Neural cell (in vitro differentiated cells): ENCODE measurements around the gene UNCX. TPM values are rescaled to one million over a fixed set of nuclear protein-coding genes. Genes with fewer than 3 reads are reported as not detected.

Source experiments
- H2AFZ ChIP-seq: fragments of 200-600, 300-800 bp; sonication (generic), shearing (Covaris generic); 2 replicates; pipeline ENCODE4 v1.6.0; 2014; ENCODE audit warnings: low read depth, mild to moderate bottlenecking, antibody characterized with exemption, low read length, moderate library complexity
- H3F3A ChIP-seq: fragments of 200-600 bp; shearing (Covaris generic); 2 replicates; pipeline ENCODE4 v1.6.1; 2016; ENCODE audit warnings: mild to moderate bottlenecking, moderate library complexity, mixed read lengths, antibody characterized with exemption, low read length; ENCODE audit not compliant: insufficient read depth, poor library complexity, severe bottlenecking
- H3K27ac ChIP-seq: fragments of 200-600, 300-800 bp; sonication (generic), shearing (Covaris generic); 2 replicates; pipeline ENCODE4 v1.5.1; 2014; ENCODE audit warnings: mild to moderate bottlenecking, low read length, moderate library complexity
- H3K27me3 ChIP-seq: fragments of 300-800, 200-600 bp; sonication (generic), shearing (Covaris generic); 2 replicates; pipeline ENCODE4 v1.6.0; 2014; ENCODE audit warnings: mild to moderate bottlenecking, low read depth, low read length, moderate library complexity; ENCODE audit not compliant: insufficient read depth
- H3K36me3 ChIP-seq: fragments of 300-800, 200-600 bp; sonication (generic), shearing (Covaris generic); 2 replicates; pipeline ENCODE4 v1.5.1; 2014; ENCODE audit warnings: mild to moderate bottlenecking, antibody characterized with exemption, low read length, moderate library complexity; ENCODE audit not compliant: insufficient read depth
- H3K4me2 ChIP-seq: fragments of 300-800, 200-600 bp; sonication (generic), shearing (Covaris generic); 2 replicates; pipeline ENCODE4 v1.6.0; 2014; ENCODE audit warnings: mild to moderate bottlenecking, low read length
- H3K4me3 ChIP-seq: fragments of 300-800, 200-600 bp; sonication (generic), shearing (Covaris generic); 2 replicates; pipeline ENCODE4 v1.5.1; 2014; ENCODE audit warnings: mild to moderate bottlenecking, low read length, moderate library complexity
- H3K79me2 ChIP-seq: fragments of 200-600 bp; shearing (Covaris generic); replicated peaks from 2 replicates; pipeline ENCODE4 v1.6.0; 2014; ENCODE audit warnings: mild to moderate bottlenecking, low read length, moderate library complexity; ENCODE audit not compliant: insufficient read depth
- H3K9ac ChIP-seq: fragments of 300-800, 200-600 bp; sonication (generic), shearing (Covaris generic); 2 replicates; pipeline ENCODE4 v1.6.1; 2016; ENCODE audit warnings: mild to moderate bottlenecking, low read length, mixed read lengths
- H3K9me2 ChIP-seq: fragments of 200-600 bp; shearing (Covaris generic); 2 replicates; pipeline ENCODE4 v1.6.1; 2016; ENCODE audit warnings: mild to moderate bottlenecking, low read length, mixed read lengths; ENCODE audit not compliant: insufficient read depth
- H3K9me3 ChIP-seq: fragments of 200-600, 300-800 bp; sonication (generic), shearing (Covaris generic); 2 replicates; pipeline ENCODE4 v1.6.1; 2016; ENCODE audit warnings: mild to moderate bottlenecking, mixed run types, low read length, moderate library complexity, mixed read lengths
- H4K20me1 ChIP-seq: fragments of 200-600 bp; shearing (Covaris generic); 2 replicates; pipeline ENCODE4 v1.6.1; 2016; ENCODE audit warnings: mild to moderate bottlenecking, mixed run types; ENCODE audit not compliant: insufficient read depth
- EP300 ChIP-seq: fragments of 450-650 bp; conservative IDR thresholded peaks from 2 replicates; pipeline ENCODE4 v1.6.1; 2014; ENCODE audit warnings: antibody characterized with exemption, mild to moderate bottlenecking, moderate library complexity; ENCODE audit not compliant: poor library complexity, severe bottlenecking
- EZH2 ChIP-seq: fragments of 200-600, 300-800 bp; shearing (Covaris generic), sonication (generic); IDR thresholded peaks from 2 replicates; pipeline ENCODE4 v1.6.1; 2014; ENCODE audit warnings: antibody characterized with exemption, low read length, borderline replicate concordance, mild to moderate bottlenecking; ENCODE audit not compliant: insufficient read depth, poor library complexity, severe bottlenecking
- MXI1 ChIP-seq: fragments of 450-650 bp; conservative IDR thresholded peaks from 2 replicates; pipeline ENCODE4 v1.6.1; 2014; ENCODE audit warnings: antibody characterized with exemption, mild to moderate bottlenecking; ENCODE audit not compliant: poor library complexity, severe bottlenecking
- POLR2AphosphoS5 ChIP-seq: IDR thresholded peaks from 2 replicates; pipeline ENCODE4 v1.6.1; 2012
- RAD21 ChIP-seq: fragments of 450-650 bp; conservative IDR thresholded peaks from 2 replicates; pipeline ENCODE4 v1.6.1; 2014; ENCODE audit warnings: antibody characterized with exemption, mild to moderate bottlenecking, moderate library complexity
- SMC3 ChIP-seq: fragments of 450-650 bp; conservative IDR thresholded peaks from 2 replicates; pipeline ENCODE4 v1.6.1; 2014; ENCODE audit warnings: antibody characterized with exemption, mild to moderate bottlenecking, moderate library complexity; ENCODE audit not compliant: poor library complexity
- TAF1 ChIP-seq: IDR thresholded peaks from 2 replicates; pipeline ENCODE4 v1.6.1; 2012; ENCODE audit warnings: low read depth
- polyA plus RNA-seq: library from polyadenylated mRNA; depleted of rRNA; stranded (reverse); fragments of >200 nt; gene quantifications from 2 replicates; pipeline ENCODE4 v1.2.3, GENCODE V29; 2014
- TF ChIP-seq, protein P1 (sequence below): fragments of 450-650 bp; IDR thresholded peaks from 2 replicates; pipeline ENCODE4 v1.5.1; 2014; ENCODE audit warnings: antibody characterized with exemption, mild to moderate bottlenecking, moderate library complexity; ENCODE audit not compliant: poor library complexity, severe bottlenecking
- TF ChIP-seq, protein P2 (sequence below): IDR thresholded peaks from 2 replicates; pipeline ENCODE4 v1.6.1; 2012; ENCODE audit warnings: borderline replicate concordance

The UNCX gene
- polyA plus RNA-seq, 1 donor from 2014 or later = 1.6 TPM

DNA sequence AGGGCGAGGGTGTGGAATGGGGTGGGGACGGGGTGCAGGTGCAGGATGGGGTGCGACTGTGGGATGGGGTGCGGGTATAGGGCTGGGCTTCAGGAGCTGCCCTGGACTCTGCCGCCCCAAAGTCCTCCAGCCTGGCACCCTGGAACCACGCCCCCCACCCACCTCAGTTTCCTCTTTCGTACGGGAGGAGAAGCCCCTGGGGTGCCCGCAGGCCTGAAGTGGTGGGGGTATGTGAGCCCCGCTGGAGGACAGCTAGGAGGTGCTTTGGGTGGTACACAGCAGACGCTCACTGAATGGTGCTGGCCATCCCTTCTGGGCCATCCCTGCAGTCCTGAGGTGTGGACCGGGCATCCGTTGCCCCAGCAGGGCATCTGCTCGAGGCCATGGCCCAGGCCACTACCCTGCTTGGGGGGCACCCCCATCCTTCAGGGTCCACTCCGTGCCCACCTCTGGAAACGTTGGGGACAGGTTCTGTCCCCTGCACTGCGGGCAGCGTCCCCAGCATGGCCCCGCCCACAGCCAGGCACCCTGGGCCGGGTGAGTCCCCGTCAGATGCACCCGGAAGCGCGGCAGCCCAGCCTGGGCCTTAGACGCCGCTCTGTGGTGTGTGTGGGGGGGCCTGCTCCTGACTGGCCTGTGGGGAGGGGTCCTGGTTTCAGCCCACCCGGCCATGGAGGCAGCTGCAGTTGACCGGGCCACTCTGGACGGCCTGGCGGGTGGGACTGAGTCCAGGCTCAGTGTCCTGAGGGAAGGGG, 41.6 kb downstream of the UNCX start:
- H3K9ac ChIP-seq = no peak overlapping the region
- H3F3A ChIP-seq = no peaks in the 10 kb centered on the region
- H3K9me3 ChIP-seq = peaks cover 4% of the 10 kb centered on the region
- no peak overlapping the region for H3K4me3 ChIP-seq
- H3K27me3 ChIP-seq = no peaks in the 10 kb centered on the region
- no peaks in the 10 kb centered on the region for H3K9me2 ChIP-seq
- TF ChIP-seq POLR2AphosphoS5 (no peak), EP300 (no peak), SMC3 (no peak)
- TF ChIP-seq, protein P1, sequence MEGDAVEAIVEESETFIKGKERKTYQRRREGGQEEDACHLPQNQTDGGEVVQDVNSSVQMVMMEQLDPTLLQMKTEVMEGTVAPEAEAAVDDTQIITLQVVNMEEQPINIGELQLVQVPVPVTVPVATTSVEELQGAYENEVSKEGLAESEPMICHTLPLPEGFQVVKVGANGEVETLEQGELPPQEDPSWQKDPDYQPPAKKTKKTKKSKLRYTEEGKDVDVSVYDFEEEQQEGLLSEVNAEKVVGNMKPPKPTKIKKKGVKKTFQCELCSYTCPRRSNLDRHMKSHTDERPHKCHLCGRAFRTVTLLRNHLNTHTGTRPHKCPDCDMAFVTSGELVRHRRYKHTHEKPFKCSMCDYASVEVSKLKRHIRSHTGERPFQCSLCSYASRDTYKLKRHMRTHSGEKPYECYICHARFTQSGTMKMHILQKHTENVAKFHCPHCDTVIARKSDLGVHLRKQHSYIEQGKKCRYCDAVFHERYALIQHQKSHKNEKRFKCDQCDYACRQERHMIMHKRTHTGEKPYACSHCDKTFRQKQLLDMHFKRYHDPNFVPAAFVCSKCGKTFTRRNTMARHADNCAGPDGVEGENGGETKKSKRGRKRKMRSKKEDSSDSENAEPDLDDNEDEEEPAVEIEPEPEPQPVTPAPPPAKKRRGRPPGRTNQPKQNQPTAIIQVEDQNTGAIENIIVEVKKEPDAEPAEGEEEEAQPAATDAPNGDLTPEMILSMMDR = no peak
- no peaks in the 10 kb centered on the region for H3K36me3 ChIP-seq
- no peak overlapping the region for H3K27ac ChIP-seq
- H4K20me1 ChIP-seq = no peaks in the 10 kb centered on the region
- H3K79me2 ChIP-seq = no peaks in the 10 kb centered on the region
- H3K4me2 ChIP-seq = no peak overlapping the region
- no peak overlapping the region for H2AFZ ChIP-seq

DNA sequence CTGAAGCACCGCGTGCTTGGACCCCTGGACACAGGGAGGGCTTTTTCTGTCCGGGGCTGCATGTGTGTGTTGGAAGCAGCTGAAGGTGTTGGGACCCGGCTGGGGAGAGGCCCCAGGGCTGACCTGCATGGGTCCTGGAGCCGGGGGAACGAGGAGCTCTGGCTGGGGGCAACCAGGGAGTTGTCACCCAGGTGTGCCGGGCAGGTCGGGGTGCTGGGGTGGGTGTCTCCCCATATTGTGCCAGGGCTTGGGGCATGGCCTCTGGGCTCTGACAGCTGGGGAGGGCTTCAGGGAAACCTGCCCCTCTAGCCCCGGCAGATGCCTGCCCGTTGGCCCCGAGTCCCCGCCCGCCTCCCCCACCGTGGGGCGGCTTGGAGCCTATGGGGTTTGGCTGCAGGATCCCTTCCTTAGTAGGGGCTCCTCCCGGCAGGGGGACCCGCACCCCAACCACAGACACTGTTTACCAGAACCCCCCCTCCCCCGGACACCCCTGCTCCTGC, 42.3 kb downstream of the UNCX start:
- H3K4me3 ChIP-seq = no peak overlapping the region
- no peaks in the 10 kb centered on the region for H3F3A ChIP-seq
- H3K9me3 ChIP-seq = peaks cover 4% of the 10 kb centered on the region
- H3K9me2 ChIP-seq = no peaks in the 10 kb centered on the region
- no peaks in the 10 kb centered on the region for H3K27me3 ChIP-seq
- H3K9ac ChIP-seq = no peak overlapping the region
- no peaks in the 10 kb centered on the region for H3K79me2 ChIP-seq
- no peaks in the 10 kb centered on the region for H4K20me1 ChIP-seq
- no peaks in the 10 kb centered on the region for H3K36me3 ChIP-seq
- H2AFZ ChIP-seq = no peak overlapping the region
- no peak overlapping the region for H3K4me2 ChIP-seq
- H3K27ac ChIP-seq = no peak overlapping the region
- TF ChIP-seq EP300 = no peak
- TF ChIP-seq RAD21 = no peak
- no peak for TF ChIP-seq POLR2AphosphoS5
- no peak for TF ChIP-seq EZH2
- TF ChIP-seq, protein P2, sequence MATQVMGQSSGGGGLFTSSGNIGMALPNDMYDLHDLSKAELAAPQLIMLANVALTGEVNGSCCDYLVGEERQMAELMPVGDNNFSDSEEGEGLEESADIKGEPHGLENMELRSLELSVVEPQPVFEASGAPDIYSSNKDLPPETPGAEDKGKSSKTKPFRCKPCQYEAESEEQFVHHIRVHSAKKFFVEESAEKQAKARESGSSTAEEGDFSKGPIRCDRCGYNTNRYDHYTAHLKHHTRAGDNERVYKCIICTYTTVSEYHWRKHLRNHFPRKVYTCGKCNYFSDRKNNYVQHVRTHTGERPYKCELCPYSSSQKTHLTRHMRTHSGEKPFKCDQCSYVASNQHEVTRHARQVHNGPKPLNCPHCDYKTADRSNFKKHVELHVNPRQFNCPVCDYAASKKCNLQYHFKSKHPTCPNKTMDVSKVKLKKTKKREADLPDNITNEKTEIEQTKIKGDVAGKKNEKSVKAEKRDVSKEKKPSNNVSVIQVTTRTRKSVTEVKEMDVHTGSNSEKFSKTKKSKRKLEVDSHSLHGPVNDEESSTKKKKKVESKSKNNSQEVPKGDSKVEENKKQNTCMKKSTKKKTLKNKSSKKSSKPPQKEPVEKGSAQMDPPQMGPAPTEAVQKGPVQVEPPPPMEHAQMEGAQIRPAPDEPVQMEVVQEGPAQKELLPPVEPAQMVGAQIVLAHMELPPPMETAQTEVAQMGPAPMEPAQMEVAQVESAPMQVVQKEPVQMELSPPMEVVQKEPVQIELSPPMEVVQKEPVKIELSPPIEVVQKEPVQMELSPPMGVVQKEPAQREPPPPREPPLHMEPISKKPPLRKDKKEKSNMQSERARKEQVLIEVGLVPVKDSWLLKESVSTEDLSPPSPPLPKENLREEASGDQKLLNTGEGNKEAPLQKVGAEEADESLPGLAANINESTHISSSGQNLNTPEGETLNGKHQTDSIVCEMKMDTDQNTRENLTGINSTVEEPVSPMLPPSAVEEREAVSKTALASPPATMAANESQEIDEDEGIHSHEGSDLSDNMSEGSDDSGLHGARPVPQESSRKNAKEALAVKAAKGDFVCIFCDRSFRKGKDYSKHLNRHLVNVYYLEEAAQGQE = no peak
- no peak for TF ChIP-seq SMC3
- TF ChIP-seq TAF1 = no peak
- no peak for TF ChIP-seq MXI1
- TF ChIP-seq, protein P1 = no peak
